GM10266 (cell line): ENCODE results near the gene KIAA1755.

Experiments
- DNase-seq: peaks from one replicate; pipeline ENCODE4 v3.0.0; 2012; ENCODE audit errors: extremely low spot score
- CTCF ChIP-seq: IDR thresholded peaks from 2 replicates; pipeline ENCODE4 v1.5.1; 2012; ENCODE audit warnings: mild to moderate bottlenecking, low read depth; ENCODE audit not compliant: control insufficient read depth, insufficient read depth; ENCODE audit errors: missing control alignments

The KIAA1755 gene

GRCh38 chr20:38269040-38269439 lies 8.5 kb upstream of the KIAA1755 start:
- TF ChIP-seq CTCF = no peak

GRCh38 chr20:38267901-38268514 lies 7.5 kb upstream of the KIAA1755 start:
- TF ChIP-seq CTCF = no peak
- no peak for DNase-seq

More at GRCh38 chr20:38269040-38269439, 8.5 kb upstream of the KIAA1755 start:
- DNase-seq = no peak

- TF ChIP-seq CTCF = no peak
- no peak for DNase-seq
Measured at GRCh38 chr20:38267296-38267695, 6.8 kb upstream of the KIAA1755 start.

GRCh38 chr20:38266426-38266825 lies 5.9 kb upstream of the KIAA1755 start:
- no peak for DNase-seq
- no peak for TF ChIP-seq CTCF

GRCh38 chr20:38262931-38263330 lies 2.4 kb upstream of the KIAA1755 start:
- no peak for DNase-seq
- no peak for TF ChIP-seq CTCF

GRCh38 chr20:38261054-38261390 lies 487 bp upstream of the KIAA1755 start:
- TF ChIP-seq CTCF = no peak
- DNase-seq = no peak

GRCh38 chr20:38260025-38260377 lies 534 bp downstream of the KIAA1755 start:
- no peak for DNase-seq
- TF ChIP-seq CTCF = no peak
